Neural progenitor cell (in vitro differentiated cells): ENCODE results near the gene KLHL36.

ENCODE experiments used
- CTCF ChIP-seq: fragments of 200-600 bp; sonication (generic); IDR thresholded peaks from 2 replicates; pipeline ENCODE4 v1.5.1; 2017; ENCODE audit warnings: antibody characterized with exemption, mild to moderate bottlenecking
- EZH2phosphoT487 ChIP-seq: fragments of 200-600 bp; sonication (generic); IDR thresholded peaks from 2 replicates; pipeline ENCODE4 v1.6.1; 2017; ENCODE audit warnings: antibody characterized with exemption

GRCh38 chr16:84649511-84649861 is 1.2 kb downstream of the KLHL36 start:
- TF ChIP-seq CTCF, result no peak
- TF ChIP-seq EZH2phosphoT487, result no peak
